GM19099 (cell line): ENCODE measurements around the gene PLA2G4A.

ENCODE experiments used
- POLR2A ChIP-seq: IDR thresholded peaks from 3 replicates; pipeline ENCODE4 v1.6.1; 2011; ENCODE audit warnings: low read depth; ENCODE audit not compliant: insufficient read length; ENCODE audit errors: extremely low read depth

The PLA2G4A gene

DNA sequence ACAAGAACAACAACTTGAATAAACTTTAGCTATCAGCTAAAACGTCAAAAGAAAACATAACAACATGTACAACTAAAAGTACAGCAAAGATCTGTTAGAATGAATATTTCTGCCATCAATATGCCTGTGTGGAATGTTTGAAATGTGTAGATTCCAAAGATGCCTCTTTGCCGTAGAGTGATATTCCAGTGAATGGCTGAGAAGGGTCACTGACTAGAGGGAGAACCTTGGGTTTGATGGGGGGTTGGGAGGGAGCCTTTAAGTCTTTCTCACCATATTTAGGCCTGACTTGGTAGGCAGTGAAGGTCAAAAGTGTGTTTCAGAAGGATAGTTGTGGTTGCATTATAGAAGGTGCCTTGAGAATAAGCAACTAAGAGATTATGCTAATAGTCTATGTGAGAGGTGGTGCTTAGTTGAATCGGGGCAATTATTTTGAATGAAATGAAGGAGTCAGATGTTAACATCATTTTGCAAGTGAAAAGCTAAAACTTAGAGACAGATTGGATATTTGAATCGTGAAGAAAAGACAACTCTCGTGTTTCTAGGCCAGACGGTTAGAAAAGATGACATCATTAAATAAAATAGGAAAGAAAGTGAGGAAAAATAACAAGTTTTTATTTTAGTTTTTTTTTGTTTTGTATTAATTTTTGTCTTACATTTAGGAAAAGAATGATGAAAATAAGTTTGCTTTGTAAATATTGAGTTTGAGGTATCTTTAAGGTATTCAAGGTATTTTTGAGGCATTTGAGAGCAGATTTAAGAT, 53.8 kb downstream of the PLA2G4A start:
- TF ChIP-seq POLR2A = no peak

DNA sequence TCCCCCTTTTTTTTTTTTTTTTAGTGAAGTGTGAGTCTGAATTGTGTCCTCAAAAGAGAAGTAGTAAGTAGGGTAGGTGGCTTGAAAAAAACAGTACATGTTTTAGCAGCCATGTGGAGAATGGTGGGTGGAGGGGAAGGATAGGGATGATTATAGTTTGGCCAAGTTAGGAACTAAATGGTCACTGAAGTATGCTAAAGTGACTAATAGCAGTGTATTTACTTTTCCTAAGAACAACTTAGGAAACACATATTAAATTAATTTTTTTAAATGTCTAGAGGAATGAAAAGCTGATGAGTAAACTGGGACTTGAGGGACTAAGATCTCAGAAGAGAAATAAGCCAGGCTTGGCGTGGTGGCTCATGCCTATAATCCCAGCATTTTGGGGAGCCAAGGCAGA, 55.5 kb downstream of the PLA2G4A start:
- no peak for TF ChIP-seq POLR2A

DNA sequence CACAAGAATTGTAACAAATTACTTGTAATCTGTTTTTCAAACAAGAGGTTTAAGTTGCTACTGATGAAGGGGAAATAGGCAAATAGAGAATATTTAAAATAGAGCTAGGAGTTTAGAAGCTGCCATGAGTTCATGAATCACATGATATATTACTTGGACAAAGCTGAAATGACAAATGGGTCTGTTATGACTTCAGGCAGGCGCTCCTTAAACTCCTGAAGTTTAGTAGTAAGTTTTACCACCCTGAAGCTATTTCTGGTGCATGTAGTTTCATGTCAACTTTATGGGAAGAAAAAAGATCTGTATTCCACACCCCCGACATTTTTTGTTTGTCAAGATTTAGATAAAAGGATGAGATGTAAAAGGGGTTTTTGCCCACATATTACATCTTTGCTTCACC, 58.5 kb downstream of the PLA2G4A start:
- no peak for TF ChIP-seq POLR2A

DNA sequence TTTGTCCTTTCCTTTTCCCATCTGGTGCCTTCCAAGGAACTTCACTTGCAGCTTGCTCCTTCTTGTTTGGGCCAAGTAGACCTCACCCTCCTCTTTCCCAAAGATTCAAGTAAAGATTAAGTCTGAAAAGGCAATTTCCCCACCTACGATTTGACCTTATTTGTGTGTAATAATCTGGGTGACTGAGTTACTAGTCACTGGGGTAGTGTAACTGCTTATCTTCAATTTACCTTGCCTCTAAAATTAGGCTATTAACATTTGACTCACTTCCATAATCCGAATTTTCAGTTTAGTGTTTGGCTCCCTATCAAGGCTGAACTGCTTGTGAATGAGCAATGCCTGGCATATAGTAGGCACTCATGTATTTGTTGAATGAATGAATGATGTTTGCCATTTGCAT, 59.6 kb downstream of the PLA2G4A start:
- TF ChIP-seq POLR2A = no peak

DNA sequence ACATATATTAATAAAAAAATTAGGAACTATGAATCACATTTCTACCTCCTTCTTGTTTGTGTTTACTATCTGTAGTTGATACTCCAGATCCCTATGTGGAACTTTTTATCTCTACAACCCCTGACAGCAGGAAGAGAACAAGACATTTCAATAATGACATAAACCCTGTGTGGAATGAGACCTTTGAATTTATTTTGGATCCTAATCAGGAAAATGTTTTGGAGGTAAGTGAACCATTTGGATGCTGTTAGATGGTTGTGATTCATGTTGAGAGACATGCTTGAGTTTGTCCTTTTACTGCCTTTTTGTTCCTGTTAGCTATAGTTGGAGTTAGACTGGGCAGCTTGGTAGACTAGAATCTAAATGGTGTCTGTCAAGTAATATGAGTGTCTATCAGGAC, 64.2 kb downstream of the PLA2G4A start:
- no peak for TF ChIP-seq POLR2A

DNA sequence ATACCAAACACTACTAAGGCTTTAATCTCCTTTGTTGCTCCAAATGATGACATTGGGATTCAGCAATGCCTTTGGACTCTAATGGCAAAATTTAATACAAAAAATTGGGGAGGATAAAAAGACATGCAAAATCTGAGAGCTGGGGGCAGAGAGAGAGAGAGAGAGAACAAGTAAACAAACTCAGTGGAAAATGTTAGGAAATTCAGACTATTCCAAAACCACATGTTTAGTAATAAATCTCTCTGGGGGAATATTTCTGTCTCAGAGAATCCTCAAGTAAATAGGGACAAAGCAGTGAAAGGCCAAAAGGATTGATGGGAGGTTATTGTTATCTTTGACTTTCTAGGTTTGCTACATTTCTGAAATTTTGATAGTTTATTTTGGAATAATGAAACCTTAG, 65.7 kb downstream of the PLA2G4A start:
- TF ChIP-seq POLR2A = no peak

DNA sequence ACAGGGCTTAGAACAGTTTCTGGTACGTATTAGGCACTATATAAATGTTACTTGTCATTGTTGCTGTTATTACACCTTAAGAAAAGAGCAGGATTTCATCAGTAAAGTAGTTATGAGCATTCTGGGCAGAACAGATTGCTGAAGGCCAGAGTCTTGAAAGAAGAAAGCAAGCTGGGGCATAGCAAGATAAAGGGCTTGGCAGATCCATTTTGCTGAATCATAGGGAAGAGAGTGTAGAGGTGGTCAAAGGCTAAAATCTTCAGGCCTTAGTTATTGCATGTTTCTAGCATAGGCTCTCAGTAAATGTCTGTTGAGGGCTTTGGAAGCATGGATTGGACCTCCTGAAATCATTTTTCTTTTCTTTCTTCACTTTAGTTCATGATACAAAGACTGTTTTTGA, 67.5 kb downstream of the PLA2G4A start:
- TF ChIP-seq POLR2A = no peak

DNA sequence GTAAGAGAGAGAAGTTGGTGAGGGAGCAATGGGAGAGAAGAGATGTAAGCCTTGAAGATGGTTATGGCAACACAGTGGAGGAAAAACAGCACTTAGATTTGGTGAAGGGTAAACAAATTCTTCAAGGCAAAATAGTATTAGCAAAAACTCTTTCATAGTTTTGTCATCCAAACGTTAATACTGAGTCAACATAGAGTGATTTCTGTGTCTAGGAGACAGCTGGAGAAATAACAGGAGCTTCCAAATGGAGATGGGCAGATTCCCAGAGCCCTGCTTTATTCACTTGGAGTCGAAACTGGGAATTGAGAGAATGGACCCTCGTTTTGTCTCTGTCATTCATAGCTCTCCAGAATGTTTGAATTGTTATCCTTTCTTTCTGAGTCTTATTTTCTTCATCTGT, 68.3 kb downstream of the PLA2G4A start:
- no peak for TF ChIP-seq POLR2A

DNA sequence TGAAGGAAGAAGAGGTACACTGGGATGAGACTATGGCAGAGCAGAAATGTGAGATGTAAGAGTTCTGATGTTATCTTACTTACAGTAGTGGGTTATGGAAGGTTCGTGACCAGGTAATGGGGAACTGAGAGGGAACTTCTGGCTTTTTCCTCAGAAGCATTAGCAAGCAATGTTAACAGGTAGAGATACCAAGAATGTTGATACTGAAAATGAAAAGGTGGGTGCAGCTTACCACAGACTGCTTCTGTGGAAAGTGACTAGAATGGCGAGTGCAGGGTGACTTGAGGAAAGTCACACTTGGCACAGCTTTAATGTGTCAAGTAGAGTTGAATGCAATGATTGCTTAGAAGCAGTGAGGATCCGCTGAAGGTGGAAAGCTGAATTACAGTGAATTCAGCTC, 70.8 kb downstream of the PLA2G4A start:
- TF ChIP-seq POLR2A = no peak

DNA sequence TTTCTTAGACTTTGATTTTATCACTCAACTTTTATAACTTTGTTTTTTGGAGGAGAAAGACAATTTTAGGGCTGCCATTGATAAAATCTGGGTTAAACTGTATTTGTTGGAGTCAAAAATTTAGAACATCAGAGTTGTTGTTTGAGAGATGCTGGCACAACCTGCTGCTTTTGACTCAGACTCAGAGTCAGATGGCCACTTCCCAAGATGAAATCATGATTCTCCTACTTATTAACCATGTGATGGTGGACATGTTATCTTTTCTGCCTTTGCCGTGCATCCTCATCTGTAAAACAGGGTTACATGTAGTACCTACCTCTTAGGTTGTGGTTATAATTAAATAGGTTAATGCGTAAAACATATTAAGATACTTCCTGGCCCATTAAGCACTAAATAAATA, 71.2 kb downstream of the PLA2G4A start:
- TF ChIP-seq POLR2A = no peak

DNA sequence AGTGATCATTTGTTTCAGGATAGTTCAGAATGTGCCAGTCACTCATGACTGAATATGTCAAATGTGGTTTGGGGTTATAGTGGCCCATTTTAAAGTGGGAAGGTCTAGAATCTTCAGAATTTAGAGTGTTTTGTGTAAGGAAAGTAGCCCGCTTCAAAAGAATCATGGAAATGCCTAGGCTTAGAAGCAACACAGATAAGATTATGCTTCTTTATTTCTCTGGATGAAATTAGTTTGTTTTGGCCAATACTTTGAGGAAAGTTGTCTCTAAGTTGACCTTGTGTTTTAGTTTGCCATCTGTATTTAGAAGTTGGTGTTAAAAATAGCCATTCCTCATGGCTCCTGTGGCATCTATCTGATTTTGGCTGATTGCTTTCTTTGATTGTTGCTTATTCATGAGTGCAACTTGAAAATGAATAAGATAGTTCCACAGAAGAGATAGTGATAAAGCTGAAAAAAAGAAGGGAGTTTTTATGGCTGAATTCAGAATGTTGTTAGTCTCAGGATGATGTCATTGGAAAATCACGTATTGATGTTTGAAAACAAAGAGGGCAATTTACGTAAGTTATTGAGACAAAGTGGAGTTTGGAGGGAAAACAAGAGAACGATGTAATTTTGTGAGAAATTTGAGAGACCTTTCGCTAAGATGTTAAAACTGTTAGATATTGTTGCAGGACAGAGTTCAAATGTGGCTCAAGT, 71.9 kb downstream of the PLA2G4A start:
- TF ChIP-seq POLR2A = no peak

DNA sequence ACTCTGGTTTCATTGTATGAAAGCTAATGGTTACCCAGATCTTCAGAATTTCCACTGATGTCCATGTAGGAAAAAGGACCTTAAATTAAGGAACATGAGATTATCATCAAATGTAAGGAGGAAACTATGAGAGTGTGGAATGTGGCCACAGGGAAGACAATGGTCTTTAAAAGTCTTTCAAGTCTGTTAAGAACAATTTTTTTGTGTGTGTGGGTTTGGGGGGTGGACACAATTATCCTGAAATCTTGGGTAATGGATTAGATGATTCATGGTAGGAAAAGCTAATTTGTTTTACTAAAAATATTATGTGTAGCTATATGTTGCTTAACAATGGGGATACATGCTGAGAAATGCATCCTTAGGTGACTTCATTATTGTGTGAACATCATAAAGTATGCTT, 72.9 kb downstream of the PLA2G4A start:
- no peak for TF ChIP-seq POLR2A

DNA sequence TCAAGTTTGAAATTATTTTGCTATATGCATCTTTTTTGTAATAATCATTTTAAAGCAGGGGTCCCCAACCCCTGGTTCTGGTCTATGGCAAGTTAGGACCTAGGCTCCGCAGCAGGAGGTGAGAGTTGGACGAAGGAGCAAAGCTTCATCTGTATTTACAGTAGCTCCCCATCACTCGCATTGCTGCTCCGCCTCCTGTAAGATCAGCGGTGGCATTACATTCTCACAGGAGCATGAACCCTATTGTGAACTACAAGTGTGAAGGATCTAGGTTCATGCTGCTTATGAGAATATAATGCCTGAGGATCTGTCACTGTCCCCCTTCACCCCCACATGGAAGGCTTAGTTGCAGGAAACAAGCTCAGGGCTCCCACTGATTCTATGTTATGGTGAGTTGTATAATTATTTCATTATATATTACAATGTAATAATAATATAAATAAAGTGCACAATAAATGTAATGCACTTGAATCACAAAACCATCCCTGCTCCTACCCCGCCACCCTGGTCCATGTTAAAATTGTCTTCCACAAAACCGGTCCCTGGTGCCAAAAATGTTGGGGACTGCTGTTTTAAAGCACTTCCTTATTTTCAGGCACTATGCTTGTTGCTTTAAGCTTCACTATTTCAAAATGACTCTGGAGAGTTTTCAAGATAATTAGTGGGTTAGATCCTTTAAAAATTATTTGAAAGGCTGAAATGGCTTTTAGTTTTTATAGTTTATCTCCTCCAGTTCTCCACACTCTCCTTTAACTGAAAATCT, 74.8 kb downstream of the PLA2G4A start:
- no peak for TF ChIP-seq POLR2A

DNA sequence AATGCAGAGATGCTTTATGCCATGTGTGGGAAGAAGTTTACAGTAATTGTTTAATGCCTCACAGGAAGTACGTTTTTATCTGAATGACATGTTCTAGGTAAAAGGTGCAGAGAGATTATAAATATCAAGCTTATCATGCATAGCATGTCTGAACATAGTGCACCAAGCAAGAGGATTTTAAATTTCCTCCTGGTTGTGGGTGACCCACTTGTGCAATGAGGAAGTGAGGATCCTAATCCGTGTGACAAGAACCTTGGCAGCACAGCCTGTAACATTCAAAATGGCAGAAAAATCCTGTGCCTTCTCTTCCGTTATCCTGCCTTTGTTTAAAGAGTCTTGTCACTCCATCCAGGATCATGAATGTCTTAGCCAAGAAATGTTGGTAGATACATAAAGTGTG, 75.6 kb downstream of the PLA2G4A start:
- TF ChIP-seq POLR2A = no peak

DNA sequence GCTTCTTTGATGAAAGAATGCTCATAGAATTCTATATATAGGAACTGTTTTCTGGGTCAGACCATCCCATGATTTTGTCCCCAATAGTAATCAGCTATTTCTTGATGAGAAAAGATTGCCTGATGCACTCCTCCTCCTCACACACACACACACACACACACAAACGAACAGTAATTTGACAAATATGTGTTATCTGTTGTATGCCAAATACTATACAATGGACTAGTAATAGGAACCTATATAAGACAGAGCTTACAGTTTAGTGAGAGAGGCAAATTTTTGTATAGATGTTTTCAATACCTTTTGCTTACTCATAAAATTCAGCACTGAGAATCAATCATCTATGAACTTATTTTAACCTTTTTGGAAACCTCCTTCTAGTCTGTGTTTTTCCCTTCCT, 76.8 kb downstream of the PLA2G4A start:
- TF ChIP-seq POLR2A = no peak

DNA sequence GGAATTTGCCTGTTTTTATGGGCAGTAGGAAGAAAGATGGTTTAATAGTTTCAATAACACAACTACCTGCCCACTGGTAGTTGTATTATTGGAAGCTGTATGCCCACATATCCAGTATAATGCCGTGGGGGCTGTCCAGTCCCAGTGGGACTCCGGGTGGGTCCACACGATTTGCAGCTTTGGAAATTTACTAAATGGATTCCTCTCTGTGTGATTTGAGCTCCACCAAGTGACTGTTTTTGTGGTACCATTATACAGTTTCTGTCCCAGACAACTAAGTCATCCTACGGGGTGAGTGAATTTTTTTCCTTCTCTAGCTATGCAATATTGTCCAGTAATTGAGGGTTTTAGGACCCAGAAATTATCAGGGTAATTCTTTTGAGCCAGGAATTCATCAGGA, 86.8 kb downstream of the PLA2G4A start:
- TF ChIP-seq POLR2A = no peak
